HepG2 (cell line): ENCODE measurements around the gene PRSS53. TPM values are rescaled to one million over a fixed set of nuclear protein-coding genes. Genes with fewer than 3 reads are reported as not detected.
A peak's percentile ranks its signal among the peaks of the same experiment; 100 is the strongest.

ENCODE experiments used
- ATAC-seq: fragments of 200-7000 bp; cut with Tn5 transposase; 3 replicates; pipeline ENCODE4 v1.9.1; 2020; ENCODE audit warnings: mild to moderate bottlenecking, moderate library complexity
- BruUV-seq: library from RNA; stranded (reverse); fragments of 400-500 nt; replicated peaks from 2 replicates; lab custom pipeline; 2021; lab: Mats Ljungman, UMichigan
- CTCF ChIA-PET: fragments of 300-600 bp; formaldehyde crosslinking; extraction: SDS; loops from one replicate; lab custom pipeline; 2021; ENCODE audit warnings: low total read pairs, inconsistent platforms, low intra/inter-chr PET ratio; lab: Yijun Ruan, JAX
- POLR2A ChIA-PET: fragments of 350-600 bp; sonication (Branson Sonifier 250); formaldehyde crosslinking; loops from one replicate; lab custom pipeline; 2020; ENCODE audit warnings: antibody characterized with exemption, inconsistent platforms; lab: Yijun Ruan, JAX
- DNase-seq: peaks from one replicate; pipeline ENCODE4 v3.0.0-alpha.2; 2015; ENCODE audit warnings: low spot score
- FAIRE-seq: peaks from 3 replicates; lab custom pipeline; 2011; peaks lifted over from hg19 to GRCh38; lab: Jason Lieb, UNC
- H2AFZ ChIP-seq: one replicate; pipeline ENCODE4 v1.6.1; 2011; ENCODE audit warnings: low read length, inconsistent platforms
- H3K27ac ChIP-seq: fragments of 300-600 bp; 3 replicates; pipeline ENCODE4 v1.8.0; 2011; ENCODE audit warnings: mixed run types, mild to moderate bottlenecking, mixed read lengths, low read length, inconsistent platforms; ENCODE audit not compliant: insufficient read depth; ENCODE audit errors: extremely low read length
- H3K27me3 ChIP-seq, 2 experiments: fragments of 200-600 bp in 1 of 2; 2 replicates in 1 of 2; 3 replicates in 1 of 2; pipeline versions ENCODE4 v1.6.0 to v1.8.0; 2011; ENCODE audit warnings: low read length in 2 of 2, mild to moderate bottlenecking in 2 of 2, moderate library complexity in 2 of 2, inconsistent platforms in 1 of 2; ENCODE audit not compliant: insufficient read depth in 2 of 2, control insufficient read depth in 1 of 2
- H3K36me3 ChIP-seq, 2 experiments: fragments of 200-600 bp in 1 of 2; replicated peaks in 1 of 2; 2 replicates in 1 of 2; 3 replicates in 1 of 2; pipeline versions ENCODE4 v1.5.1 to v1.8.0; 2011; ENCODE audit warnings: low read length in 2 of 2, inconsistent platforms in 1 of 2; ENCODE audit not compliant: insufficient read depth in 2 of 2, control insufficient read depth in 1 of 2
- H3K4me1 ChIP-seq: 2 replicates; pipeline ENCODE4 v1.5.1; 2012; ENCODE audit warnings: low read length, inconsistent platforms; ENCODE audit not compliant: insufficient read depth
- H3K4me2 ChIP-seq: 2 replicates; pipeline ENCODE4 v1.6.0; 2011; ENCODE audit warnings: low read depth, low read length, inconsistent platforms
- H3K4me3 ChIP-seq, 3 experiments: fragments of 200-600 bp in 1 of 3; sonication (generic), shearing (Covaris generic) in 1 of 3; replicated peaks in 1 of 3; 2 replicates each; pipeline ENCODE4 v1.5.1; 2011 to 2016; ENCODE audit warnings: low read length in 3 of 3, inconsistent platforms in 2 of 3, low read depth in 2 of 3, mild to moderate bottlenecking in 2 of 3, control low read depth in 1 of 3, mixed read lengths in 1 of 3; ENCODE audit not compliant: insufficient read depth in 1 of 3
- H3K79me2 ChIP-seq: one replicate; pipeline ENCODE4 v1.6.1; 2011; ENCODE audit warnings: low read length, inconsistent platforms; ENCODE audit not compliant: insufficient read depth
- H3K9ac ChIP-seq: 2 replicates; pipeline ENCODE4 v1.6.0; 2011; ENCODE audit warnings: mild to moderate bottlenecking, low read depth, low read length, inconsistent platforms; ENCODE audit not compliant: insufficient read depth
- H3K9me3 ChIP-seq: 2 replicates; pipeline ENCODE4 v1.5.1; 2012; ENCODE audit warnings: mild to moderate bottlenecking, low read length
- H4K20me1 ChIP-seq: 2 replicates; pipeline ENCODE4 v1.6.0; 2011; ENCODE audit warnings: inconsistent platforms, mild to moderate bottlenecking, low read length, moderate library complexity; ENCODE audit not compliant: insufficient read depth
- AGO1 ChIP-seq: fragments of 200-400 bp; formaldehyde crosslinking; IDR thresholded peaks from 2 replicates; pipeline ENCODE4 v1.6.1; 2017; ENCODE audit warnings: mild to moderate bottlenecking, low read depth, low read length, moderate library complexity; ENCODE audit not compliant: poor library complexity, severe bottlenecking
- AGO2 ChIP-seq: fragments of 200-400 bp; formaldehyde crosslinking; optimal IDR thresholded peaks from 2 replicates; pipeline ENCODE3; 2017; ENCODE audit warnings: mild to moderate bottlenecking, low read depth, low read length, moderate library complexity
- AKAP8 ChIP-seq: sonication (generic); formaldehyde crosslinking; IDR thresholded peaks from 2 replicates; pipeline ENCODE4 v1.5.1; 2020; ENCODE audit warnings: mild to moderate bottlenecking, missing genetic modification reagents
- CHCHD3 ChIP-seq: sonication (generic); formaldehyde crosslinking; IDR thresholded peaks from 2 replicates; pipeline ENCODE4 v1.8.0; 2022; ENCODE audit warnings: mild to moderate bottlenecking, missing genetic modification reagents, moderate library complexity
- NONO ChIP-seq, 2 experiments: fragments of 450-650 bp in 1 of 2; sonication (generic) in 1 of 2; formaldehyde crosslinking in 1 of 2; IDR thresholded peaks in 1 of 2; conservative IDR thresholded peaks in 1 of 2; 2 replicates each; pipeline versions ENCODE4 v1.6.1 to v1.8.0; 2017 to 2022; ENCODE audit warnings: mild to moderate bottlenecking in 1 of 2, missing genetic modification reagents in 1 of 2, moderate library complexity in 1 of 2
- POLR2A ChIP-seq, 2 experiments: IDR thresholded peaks; 2 replicates each; pipeline ENCODE4 v1.6.1; 2011; ENCODE audit warnings: low read depth in 2 of 2, low read length in 2 of 2, mild to moderate bottlenecking in 1 of 2, moderate library complexity in 1 of 2; ENCODE audit not compliant: insufficient read depth in 1 of 2
- POLR2G ChIP-seq: fragments of 200-400 bp; formaldehyde crosslinking; IDR thresholded peaks from 2 replicates; pipeline ENCODE4 v1.6.1; 2018; ENCODE audit warnings: mild to moderate bottlenecking, low read depth, low read length, moderate library complexity
- RBFOX2 ChIP-seq: fragments of 200-400 bp; formaldehyde crosslinking; IDR thresholded peaks from 2 replicates; pipeline ENCODE4 v1.6.1; 2017; ENCODE audit warnings: low read depth, mild to moderate bottlenecking, low read length
- RBM22 ChIP-seq: fragments of 200-400 bp; formaldehyde crosslinking; optimal IDR thresholded peaks from 2 replicates; pipeline ENCODE3; 2017; ENCODE audit warnings: mild to moderate bottlenecking, low read length, moderate library complexity
- SUZ12 ChIP-seq: fragments of 150-350 bp; IDR thresholded peaks from 2 replicates; pipeline ENCODE4 v1.6.1; 2014; ENCODE audit warnings: low read depth, low read length
- ZNF317 ChIP-seq: sonication (generic); formaldehyde crosslinking; IDR thresholded peaks from 2 replicates; pipeline ENCODE4 v1.5.0; 2020; ENCODE audit warnings: mild to moderate bottlenecking, missing genetic modification reagents
- ZNF326 ChIP-seq: sonication (generic); formaldehyde crosslinking; IDR thresholded peaks from 2 replicates; pipeline ENCODE4 v1.4.0; 2020; ENCODE audit warnings: missing genetic modification reagents, borderline replicate concordance
- ZNF746 ChIP-seq: sonication (generic); formaldehyde crosslinking; IDR thresholded peaks from 2 replicates; pipeline ENCODE4 v1.8.0; 2022; ENCODE audit warnings: mild to moderate bottlenecking, missing genetic modification reagents
- WGBS: methylation state at CpG from one replicate; pipeline ENCODE4 v1.1.6; 2017; ENCODE audit warnings: low lambda C conversion rate; 5-methylcytosine and 5-hydroxymethylcytosine counted together
- in situ Hi-C: cut with HindIII; loops from 2 replicates; pipeline ENCODE4 v1.10.0; 2017; ENCODE audit warnings: low pct_unique_long_range_greater_than_20kb; ENCODE audit not compliant: extremely low pct_ligation_motif_present
- intact Hi-C: fragments of 100-400 bp; cut with micrococcal nuclease; formaldehyde crosslinking; loops from one replicate; pipeline ENCODE4 v1.10.0; 2022; ENCODE audit not compliant: unreplicated experiment
- polyA plus RNA-seq, 8 experiments: library from polyadenylated mRNA; depleted of rRNA in 3 of 8; stranded (reverse) in 7 of 8; unstranded in 1 of 8; fragments of >200 nt; fragmentation: Illumina TruSeq in 4 of 8; extraction: Trizol in 4 of 8; gene quantifications; 2 replicates each; pipeline versions ENCODE4 v1.2.1 to v1.2.3, GENCODE V29; 2011 to 2016; ENCODE audit warnings: low read depth in 4 of 8, missing spikeins in 1 of 8, mixed read lengths in 1 of 8; ENCODE audit not compliant: insufficient read depth in 1 of 8
- total RNA-seq, 5 experiments: library from RNA; depleted of rRNA; stranded (reverse); fragments of >200 nt; fragmentation: Illumina TruSeq; extraction: Trizol; gene quantifications; 2 replicates each; pipeline ENCODE4 v1.2.3, GENCODE V29; 2016; ENCODE audit warnings: low read depth in 1 of 5
- TF ChIP-seq, protein P1 (sequence below): sonication (generic); formaldehyde crosslinking; IDR thresholded peaks from 2 replicates; pipeline ENCODE4 v1.8.1; 2023; ENCODE audit warnings: mild to moderate bottlenecking, moderate library complexity, missing genetic modification reagents
- TF ChIP-seq, protein P2 (sequence below): sonication (generic); formaldehyde crosslinking; conservative IDR thresholded peaks from 2 replicates; pipeline ENCODE4 v1.8.1; 2023; ENCODE audit warnings: missing genetic modification reagents

The PRSS53 gene
- total and polyA plus RNA-seq, 2 of the 13 experiments (the other 11 are each of a cell fraction or from before 2014, with no cell fraction given), result 2.2 to 7.4 TPM

DNA sequence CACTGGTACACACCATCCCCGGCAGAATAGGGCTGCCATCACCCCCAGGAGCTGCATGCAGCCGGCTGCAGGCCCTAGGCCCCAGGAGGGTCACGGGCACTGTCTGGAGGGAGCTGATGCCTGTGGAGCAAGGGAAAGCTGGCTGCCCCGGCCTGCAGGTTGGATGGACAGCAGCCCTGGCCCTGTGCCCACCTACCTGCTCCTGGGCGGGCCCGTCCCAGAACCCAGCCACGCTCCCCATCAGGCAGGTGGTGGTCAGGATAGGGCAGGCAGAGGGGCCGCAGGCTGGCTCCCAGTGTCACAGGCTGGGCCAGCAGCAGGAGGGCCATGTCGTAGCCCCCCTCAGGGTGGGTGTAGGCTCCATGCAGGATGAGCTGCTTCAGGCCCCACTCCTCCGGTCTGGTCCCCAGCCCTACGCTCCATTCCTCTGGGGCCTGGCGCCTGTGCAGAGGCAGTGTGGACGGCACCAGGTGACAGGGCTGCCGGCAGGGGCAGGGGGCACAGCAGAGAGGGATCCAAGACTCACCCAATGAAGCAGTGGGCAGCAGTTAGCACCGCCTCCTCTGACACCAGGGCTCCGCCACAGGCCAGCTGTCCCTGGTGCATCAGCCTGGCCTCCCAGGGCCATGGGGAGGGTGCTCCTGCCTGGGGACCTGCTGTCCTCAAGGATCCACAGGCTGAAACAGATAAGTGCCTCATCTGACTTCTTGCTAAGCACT lies 4.0 kb downstream of the PRSS53 start:
- CTCF ChIA-PET, result no interaction called here
- BruUV-seq, result no TSS peak
- ATAC-seq, result peak; percentile 9
- in situ Hi-C loops, result no loop called here
- Histone ChIP-seq H3K27me3 (no peaks in the 10 kb centered on the region), H3K4me2 (no peak overlapping the region), H3K79me2 (no peaks in the 10 kb centered on the region), H3K4me1 (no peaks in the 10 kb centered on the region), H3K4me3 (no peak overlapping the region), H2AFZ (no peak overlapping the region), H3K9me3 (no peaks in the 10 kb centered on the region), H3K9ac (no peak overlapping the region), H4K20me1 (no peaks in the 10 kb centered on the region; the same call in 1 of the 2 replicates), H3K27ac (no peak overlapping the region), H3K36me3 (peaks cover 19 to 26% of the 10 kb centered on the region in 2 experiments)
- no peak for DNase-seq
- WGBS, result 89% methylated on average over 8 of the region's 16 CpGs
- intact Hi-C loops, result no loop called here
- FAIRE-seq, result no peak
- POLR2A ChIA-PET, result interaction anchor here (1.1 to 3.3 kb wide), 2 partner anchors 8 to 11 kb away, joined by 3 to 17 read pairs; partner anchors contain the start of genes ZNF646 and ZNF668
- TF ChIP-seq RBM22 (peak; percentile 37), AGO1 (peak; percentile 80), CHCHD3 (CRISPR knock-in tag) (no peak), AGO2 (peak; percentile 94), ZNF317 (no peak), SUZ12 (no peak), POLR2G (peak; percentile 59; the same call in 1 of the 2 replicates), ZNF326 (CRISPR knock-in tag) (0 out of 2 replicates have a peak, but pooled peaks have one; percentile 57), AKAP8 (CRISPR knock-in tag) (peak; percentile 56; the same call in 1 of the 2 replicates), ZNF746 (CRISPR knock-in tag) (no peak), NONO (IDR thresholded peaks at IDR 0.05) (no peak), NONO (CRISPR knock-in tag; conservative IDR thresholded peaks at IDR 0.05) (0 out of 2 replicates have a peak, but pooled peaks have one; percentile 17), POLR2A (IDR thresholded peaks at IDR 0.05; ENCODE audit: insufficient read depth in 1 of 2, low read depth in 2 of 2, low read length in 2 of 2) (peak in 1 of 2 experiments; percentile 34; a peak in 1 of 4 replicates), RBFOX2 (peak; percentile 72)
- TF ChIP-seq, protein P1, sequence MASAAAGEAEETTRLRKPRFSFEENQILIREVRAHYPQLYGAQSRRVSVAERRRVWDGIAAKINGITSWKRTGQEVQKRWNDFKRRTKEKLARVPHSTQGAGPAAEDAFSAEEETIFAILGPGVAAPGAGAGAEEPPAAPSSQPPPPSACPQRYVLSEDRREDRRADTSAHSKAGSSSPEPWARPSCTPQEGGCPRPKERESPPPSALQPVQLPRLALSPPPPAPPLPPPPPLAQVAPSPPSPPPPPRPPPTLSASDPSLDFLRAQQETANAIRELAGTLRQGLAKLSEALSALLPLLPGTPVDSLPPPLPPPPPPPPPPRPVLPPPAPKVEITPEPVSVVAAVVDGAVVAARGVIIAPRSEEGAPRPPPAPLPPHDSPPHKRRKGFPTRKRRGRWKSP (CRISPR knock-in tag), result no peak
- TF ChIP-seq, protein P2, sequence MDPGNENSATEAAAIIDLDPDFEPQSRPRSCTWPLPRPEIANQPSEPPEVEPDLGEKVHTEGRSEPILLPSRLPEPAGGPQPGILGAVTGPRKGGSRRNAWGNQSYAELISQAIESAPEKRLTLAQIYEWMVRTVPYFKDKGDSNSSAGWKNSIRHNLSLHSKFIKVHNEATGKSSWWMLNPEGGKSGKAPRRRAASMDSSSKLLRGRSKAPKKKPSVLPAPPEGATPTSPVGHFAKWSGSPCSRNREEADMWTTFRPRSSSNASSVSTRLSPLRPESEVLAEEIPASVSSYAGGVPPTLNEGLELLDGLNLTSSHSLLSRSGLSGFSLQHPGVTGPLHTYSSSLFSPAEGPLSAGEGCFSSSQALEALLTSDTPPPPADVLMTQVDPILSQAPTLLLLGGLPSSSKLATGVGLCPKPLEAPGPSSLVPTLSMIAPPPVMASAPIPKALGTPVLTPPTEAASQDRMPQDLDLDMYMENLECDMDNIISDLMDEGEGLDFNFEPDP (CRISPR knock-in tag), result 0 out of 2 replicates have a peak, but pooled peaks have one; percentile 32
